ENCODE measurements around the gene DLGAP1. TPM values are rescaled to one million over a fixed set of nuclear protein-coding genes. Genes with fewer than 3 reads are reported as not detected.

DLGAP1 gene
- total and polyA plus RNA-seq, 10 of the 15 experiments (the other 5 are each of a cell fraction or from before 2014, with no cell fraction given): 0.23 to 27.6 (median 1.9) TPM

- RAD21 ChIA-PET (ENCODE audit: unreplicated experiment): no interaction called here
- no peaks in the 10 kb centered on the region for H4K20me1 ChIP-seq (ENCODE audit: control insufficient read depth, insufficient read depth)
- no peak overlapping the region for H3K27ac ChIP-seq (ENCODE audit: control insufficient read depth, insufficient read depth)
- CTCF ChIA-PET: no interaction called here
- H3K4me3 ChIP-seq: no peak overlapping the region
- H3K79me2 ChIP-seq (ENCODE audit: control insufficient read depth, insufficient read depth, low read length): no peaks in the 10 kb centered on the region
- FAIRE-seq (no peak), ATAC-seq (no peak), DNase-seq (ENCODE audit: low read depth, low spot score) (no peak)
- no peaks in the 10 kb centered on the region for H3K4me1 ChIP-seq (ENCODE audit: control insufficient read depth, insufficient read depth, low read length)
- H3K27me3 ChIP-seq (replicated peaks in 1 of 2; ENCODE audit: control insufficient read depth in 2 of 2, insufficient read depth in 2 of 2, low read length in 1 of 2): no peaks in the 10 kb centered on the region
- intact Hi-C loops (cut with micrococcal nuclease; ENCODE audit: unreplicated experiment) (no loop called here), in situ Hi-C loops (cut with MboI) (no loop called here)
- no peak for TF ChIP-seq KAT2A (conservative IDR thresholded peaks at IDR 0.05; ENCODE audit: control insufficient read depth, low read depth, low read length)
- no peak for TF ChIP-seq NFYB (IDR thresholded peaks at IDR 0.05; ENCODE audit: insufficient read depth, low read depth, low read length)
- TF ChIP-seq MTA3 (IDR thresholded peaks at IDR 0.05; ENCODE audit: borderline replicate concordance, low read length): no peak
- no peak overlapping the region for H2AFZ ChIP-seq (ENCODE audit: control insufficient read depth, low read depth, low read length)
- 72% methylated on average over 58 of the region's 59 CpGs for WGBS (ENCODE audit: insufficient coverage, insufficient replicate concordance, low lambda C conversion rate, missing lambda C conversion rate)
- SMC1A ChIA-PET (ENCODE audit: uncharacterized antibody, unreplicated experiment): no interaction called here
- no peaks in the 10 kb centered on the region; the same call in 2 of the 3 replicates for H3K9me3 ChIP-seq (replicated peaks; ENCODE audit: control insufficient read depth, insufficient read depth, low read length)
- H3K4me2 ChIP-seq (ENCODE audit: control insufficient read depth, insufficient read depth): no peak overlapping the region
- no TSS peak for BruUV-seq (replicated peaks)
- peaks cover 0 to 10% of the 10 kb centered on the region in 2 experiments; a peak in 2 of 4 replicates for H3K36me3 ChIP-seq (ENCODE audit: control insufficient read depth in 2 of 2, insufficient read depth in 2 of 2, low read length in 1 of 2)
- POLR2A ChIA-PET: no interaction called here
- no peak overlapping the region for H3K9ac ChIP-seq (ENCODE audit: control insufficient read depth, insufficient read depth, low read length)
These were observed 575.8 kb downstream of the DLGAP1 start for GRCh38 chr18:3879114-3879835.

- SMC1A ChIA-PET (ENCODE audit: uncharacterized antibody, unreplicated experiment): interaction anchor here (0.7 to 2.7 kb wide), 5 partner anchors 11 to 36 kb away, joined by 3 to 9 read pairs (median 4); no protein-coding TSS in a partner anchor
- in situ Hi-C loops (cut with MboI) (no loop called here), intact Hi-C loops (cut with micrococcal nuclease; ENCODE audit: unreplicated experiment) (no loop called here)
- no peak overlapping the region for H3K9ac ChIP-seq (ENCODE audit: control insufficient read depth, insufficient read depth, low read length)
- ATAC-seq: no peak
- H3K4me3 ChIP-seq: no peak overlapping the region
- no peaks in the 10 kb centered on the region for H3K79me2 ChIP-seq (ENCODE audit: control insufficient read depth, insufficient read depth, low read length)
- DNase-seq (ENCODE audit: low read depth, low spot score): no peak
- RAD21 ChIA-PET (ENCODE audit: unreplicated experiment): no interaction called here
- H3K27me3 ChIP-seq (replicated peaks in 1 of 2; ENCODE audit: control insufficient read depth in 2 of 2, insufficient read depth in 2 of 2, low read length in 1 of 2): no peaks in the 10 kb centered on the region
- WGBS (ENCODE audit: insufficient coverage, insufficient replicate concordance, low lambda C conversion rate, missing lambda C conversion rate): 64% methylated on average over 7 of the region's 7 CpGs
- no peaks in the 10 kb centered on the region; the same call in 2 of the 3 replicates for H3K9me3 ChIP-seq (replicated peaks; ENCODE audit: control insufficient read depth, insufficient read depth, low read length)
- CTCF ChIA-PET: interaction anchor here (0.8 to 1.2 kb wide), 4 partner anchors 11 to 107 kb away, joined by 3 to 6 read pairs (median 4); no protein-coding TSS in a partner anchor
- no peak overlapping the region for H3K27ac ChIP-seq (ENCODE audit: control insufficient read depth, insufficient read depth)
- no peak overlapping the region for H3K4me2 ChIP-seq (ENCODE audit: control insufficient read depth, insufficient read depth)
- BruUV-seq (replicated peaks): no TSS peak
- FAIRE-seq: no peak
- no peak overlapping the region for H2AFZ ChIP-seq (ENCODE audit: control insufficient read depth, low read depth, low read length)
- H3K36me3 ChIP-seq (ENCODE audit: control insufficient read depth in 2 of 2, insufficient read depth in 2 of 2, low read length in 1 of 2): peaks cover 0 to 10% of the 10 kb centered on the region in 2 experiments; a peak in 2 of 4 replicates
- H4K20me1 ChIP-seq (ENCODE audit: control insufficient read depth, insufficient read depth): no peaks in the 10 kb centered on the region
- POLR2A ChIA-PET: no interaction called here
- H3K4me1 ChIP-seq (ENCODE audit: control insufficient read depth, insufficient read depth, low read length): no peaks in the 10 kb centered on the region
- TF ChIP-seq IRF4 (IDR thresholded peaks at IDR 0.05; ENCODE audit: low read depth, low read length) (no peak), STAT1 (conservative IDR thresholded peaks at IDR 0.05) (no peak), BCLAF1 (IDR thresholded peaks at IDR 0.05) (no peak), BHLHE40 (IDR thresholded peaks at IDR 0.05; ENCODE audit: borderline replicate concordance in 1 of 2, low read depth in 2 of 2, low read length in 1 of 2) (no peak), FOXK2 (IDR thresholded peaks at IDR 0.05) (no peak), DPF2 (IDR thresholded peaks at IDR 0.05) (no peak), HDAC2 (IDR thresholded peaks at IDR 0.05) (no peak), SMAD1 (IDR thresholded peaks at IDR 0.05; ENCODE audit: low read depth, partially characterized antibody) (no peak), YY1 (IDR thresholded peaks at IDR 0.05; ENCODE audit: low read depth, low read length) (no peak), ZNF622 (IDR thresholded peaks at IDR 0.05) (no peak), RCOR1 (conservative IDR thresholded peaks at IDR 0.05; ENCODE audit: low read depth, low read length) (no peak)
These were observed 576.7 kb downstream of the DLGAP1 start for GRCh38 chr18:3878401-3878800.
